Pancreas (tissue), 10 donors: ENCODE data around the gene NTHL1. TPM values are rescaled to one million over a fixed set of nuclear protein-coding genes. Genes with fewer than 3 reads are reported as not detected.

ENCODE experiments used
- ATAC-seq, 4 donors: fragments of 200-7000 bp; cut with Tn5 transposase; one replicate each; pipeline versions ENCODE4 v1.8.0 to v1.9.1; 2020; ENCODE audit warnings: mild to moderate bottlenecking in 4 of 4, moderate library complexity in 4 of 4
- DNase-seq, 6 donors: peaks; one replicate each; pipeline ENCODE4 v3.0.0-alpha.2; 2020
- FAIRE-seq: peaks from 2 replicates; lab custom pipeline; 2012; peaks lifted over from hg19 to GRCh38; lab: Jason Lieb, UNC
- H3K27ac ChIP-seq, 4 donors: fragments of 200-600 bp; sonication (generic); 1 replicate in 3 of 4; 2 replicates in 1 of 4; pipeline versions ENCODE4 v1.5.0 to v1.8.0; 2020
- H3K27me3 ChIP-seq, 4 donors: fragments of 200-600 bp; one replicate each; pipeline ENCODE4 v1.8.0; 2021
- H3K36me3 ChIP-seq, 3 donors: fragments of 200-600 bp; sonication (generic) in 1 of 3; one replicate each; pipeline versions ENCODE4 v1.5.0 to v1.8.0; 2020 to 2021
- H3K4me1 ChIP-seq, 3 donors: fragments of 200-600 bp; one replicate each; pipeline ENCODE4 v1.8.0; 2021
- H3K4me3 ChIP-seq, 4 donors: fragments of 200-600 bp; sonication (generic) in 2 of 4; one replicate each; pipeline versions ENCODE4 v1.5.0 to v1.8.0; 2020 to 2021
- H3K9me3 ChIP-seq, 4 donors: fragments of 200-600 bp; one replicate each; pipeline ENCODE4 v1.8.0; 2021
- WGBS, 2 donors: extraction: QIAGEN DNeasy Blood & Tissue Kit; methylation state at CpG; one replicate each; pipeline ENCODE4 v1.1.7; 2013; 5-methylcytosine and 5-hydroxymethylcytosine counted together
- intact Hi-C, 3 donors: fragments of 100-400 bp; cut with DNase I; formaldehyde crosslinking; loops; one replicate each; pipeline versions ENCODE4 v1.11.1 to v1.14.2; 2022
- polyA plus RNA-seq, 2 donors: library from polyadenylated mRNA; stranded (reverse); fragments of 200-250 nt; gene quantifications; one replicate each; pipeline ENCODE4 v1.2.3, GENCODE V29; 2013
- total RNA-seq, 6 donors: library from RNA; stranded (reverse); fragmentation: NEBNext Ultra II Directional in 4 of 6; extraction: Animal tissue kit (Norgen Biotek cat#: 25700) in 4 of 6; gene quantifications; one replicate each; pipeline versions ENCODE4 v1.2.1 to v1.2.4, GENCODE V29; 2021 to 2023
- TF ChIP-seq, protein P1 (sequence below), 4 donors: fragments of 200-600 bp; sonication (generic) in 3 of 4; IDR thresholded peaks; one replicate each; pipeline versions ENCODE4 v1.5.0 to v1.8.0; 2021; ENCODE audit warnings: antibody characterized with exemption in 4 of 4
- donor health status: healthy with polysubstance abuse.
- donor health status: DM: no; HTN: no; CAD: no; lungs with moderate emphysema.
- donor health status: DM: no; HTN: no; CAD: no.
- donor health status: control.
- donor health status: control.
- donor health status: Bipolar disorder and iron deficiency.
- donor health status: DM: yes; HTN: yes; CAD: no.
- donor health status: DM: no; HTN: no; CAD: no.
- donor health status: DM: no; HTN: no; CAD: no.
- donor health status: DM: yes; HTN: yes; CAD: no.

Gene NTHL1
- total and polyA plus RNA-seq, 8 donors = 5.2 to 22.8 (median 8.9) TPM

DNA sequence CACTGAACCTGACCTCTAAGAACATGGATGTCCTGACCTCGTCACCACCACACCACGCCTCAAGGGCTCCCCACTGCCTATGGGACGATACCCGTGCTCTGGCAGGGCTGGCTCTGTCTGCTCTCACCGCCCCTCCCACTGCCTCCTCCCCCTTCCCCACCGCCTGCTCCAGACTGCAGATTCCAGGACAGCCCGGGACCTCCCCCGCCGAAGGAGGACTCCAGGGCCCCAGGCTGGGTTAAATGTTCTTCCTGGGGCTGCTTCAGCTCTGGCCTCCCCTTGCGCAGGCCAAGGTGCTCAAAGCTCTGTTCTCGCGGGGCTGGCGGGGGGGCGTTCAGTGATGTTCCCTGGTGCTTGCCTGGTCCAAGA, 24.9 kb downstream of the NTHL1 start:
- H3K36me3 ChIP-seq = no peaks in the 10 kb centered on the region
- WGBS, 2 donors = 3 to 4% methylated on average over 14 of the region's 14 CpGs
- no peaks in the 10 kb centered on the region for H3K9me3 ChIP-seq
- ATAC-seq (peak; percentile 22 to 35 (median 28)), DNase-seq (peak in 2 of 6 donors; percentile 63 to 79), FAIRE-seq (no peak)
- intact Hi-C loops = loop anchor here in 1 of 3 donors (5.0 kb wide), 1 partner anchor 120 kb away; no protein-coding TSS in a partner anchor
- peaks cover 0 to 10% (median 4%) of the 10 kb centered on the region in 3 donors for H3K4me1 ChIP-seq
- TF ChIP-seq, protein P1, sequence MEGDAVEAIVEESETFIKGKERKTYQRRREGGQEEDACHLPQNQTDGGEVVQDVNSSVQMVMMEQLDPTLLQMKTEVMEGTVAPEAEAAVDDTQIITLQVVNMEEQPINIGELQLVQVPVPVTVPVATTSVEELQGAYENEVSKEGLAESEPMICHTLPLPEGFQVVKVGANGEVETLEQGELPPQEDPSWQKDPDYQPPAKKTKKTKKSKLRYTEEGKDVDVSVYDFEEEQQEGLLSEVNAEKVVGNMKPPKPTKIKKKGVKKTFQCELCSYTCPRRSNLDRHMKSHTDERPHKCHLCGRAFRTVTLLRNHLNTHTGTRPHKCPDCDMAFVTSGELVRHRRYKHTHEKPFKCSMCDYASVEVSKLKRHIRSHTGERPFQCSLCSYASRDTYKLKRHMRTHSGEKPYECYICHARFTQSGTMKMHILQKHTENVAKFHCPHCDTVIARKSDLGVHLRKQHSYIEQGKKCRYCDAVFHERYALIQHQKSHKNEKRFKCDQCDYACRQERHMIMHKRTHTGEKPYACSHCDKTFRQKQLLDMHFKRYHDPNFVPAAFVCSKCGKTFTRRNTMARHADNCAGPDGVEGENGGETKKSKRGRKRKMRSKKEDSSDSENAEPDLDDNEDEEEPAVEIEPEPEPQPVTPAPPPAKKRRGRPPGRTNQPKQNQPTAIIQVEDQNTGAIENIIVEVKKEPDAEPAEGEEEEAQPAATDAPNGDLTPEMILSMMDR (IDR thresholded peaks at IDR 0.05) = no peak
- no peak overlapping the region for H3K27ac ChIP-seq
- H3K27me3 ChIP-seq = peaks cover 0 to 7% (median 0%) of the 10 kb centered on the region in 4 donors
- peak overlapping the region in 2 of 4 donors; percentile 34 to 36 for H3K4me3 ChIP-seq

DNA sequence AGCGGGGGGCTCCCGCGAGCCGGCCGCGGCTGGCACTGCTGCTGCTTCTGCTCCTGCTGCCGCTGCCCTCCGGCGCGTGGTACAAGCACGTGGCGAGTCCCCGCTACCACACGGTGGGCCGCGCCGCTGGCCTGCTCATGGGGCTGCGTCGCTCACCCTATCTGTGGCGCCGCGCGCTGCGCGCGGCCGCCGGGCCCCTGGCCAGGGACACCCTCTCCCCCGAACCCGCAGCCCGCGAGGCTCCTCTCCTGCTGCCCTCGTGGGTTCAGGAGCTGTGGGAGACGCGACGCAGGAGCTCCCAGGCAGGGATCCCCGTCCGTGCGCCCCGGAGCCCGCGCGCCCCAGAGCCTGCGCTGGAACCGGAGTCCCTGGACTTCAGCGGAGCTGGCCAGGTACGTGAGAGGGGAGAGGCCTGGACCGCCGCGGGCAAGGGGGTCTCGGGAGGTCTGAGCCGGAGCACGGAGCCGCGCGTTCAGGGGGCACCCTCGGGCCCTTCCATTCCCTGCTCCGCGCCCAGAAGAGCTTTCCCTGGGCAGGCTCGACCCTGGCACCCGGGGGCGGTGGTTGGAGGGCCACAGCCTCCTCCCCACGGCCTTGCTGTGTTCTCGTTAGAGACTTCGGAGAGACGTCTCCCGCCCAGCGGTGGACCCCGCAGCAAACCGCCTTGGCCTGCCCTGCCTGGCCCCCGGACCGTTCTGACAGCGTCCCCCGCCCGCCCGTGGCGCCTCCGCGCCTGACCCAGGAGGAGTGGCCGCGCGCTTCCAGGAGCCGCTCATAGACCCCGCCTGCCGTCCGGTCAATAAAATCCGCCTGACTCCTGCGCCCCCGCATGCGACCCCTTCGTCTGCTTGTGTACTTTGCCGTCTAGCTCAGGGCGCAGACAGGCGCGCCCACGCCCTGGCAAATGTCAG, 27.5 kb downstream of the NTHL1 start:
- Histone ChIP-seq H3K27ac (no peak overlapping the region), H3K27me3 (peaks cover 0 to 7% (median 0%) of the 10 kb centered on the region in 4 donors), H3K4me3 (peak overlapping the region in 1 of 4 donors; percentile 14), H3K4me1 (peaks cover 0 to 10% (median 4%) of the 10 kb centered on the region in 3 donors), H3K36me3 (no peaks in the 10 kb centered on the region), H3K9me3 (no peaks in the 10 kb centered on the region)
- ATAC-seq (no peak), FAIRE-seq (no peak), DNase-seq (peak in 1 of 6 donors; percentile 77)
- 2 to 3% methylated on average over 89 to 96 of the region's 96 CpGs for WGBS, 2 donors
- intact Hi-C loops = loop anchor here in 1 of 3 donors (5.0 kb wide), 1 partner anchor 122 kb away; no protein-coding TSS in a partner anchor
- TF ChIP-seq, protein P1 (IDR thresholded peaks at IDR 0.05) = no peak

DNA sequence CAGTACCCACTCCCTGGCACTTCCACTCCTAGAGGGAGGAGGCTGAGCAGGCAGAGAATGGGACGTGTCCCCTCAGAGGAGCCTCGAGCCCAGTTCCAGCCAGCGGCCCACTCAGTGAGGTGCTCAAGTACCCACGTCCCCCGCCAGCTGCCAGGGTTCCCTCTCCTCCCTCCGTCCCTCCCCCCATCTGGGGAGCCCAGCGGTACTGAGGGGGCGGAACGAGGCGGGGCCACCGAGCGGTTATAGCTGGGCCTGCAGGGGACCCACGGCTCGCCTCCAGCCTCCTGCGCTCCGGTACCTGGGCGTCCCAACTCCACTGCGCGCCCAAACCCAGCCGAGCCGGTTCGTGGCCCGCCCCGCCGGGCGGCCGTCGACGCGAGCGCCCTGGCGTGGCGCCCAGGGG, 28.1 kb downstream of the NTHL1 start, which contains the start of gene NPW:
TSS of gene NPW (plus strand) at position 268 of the 403 bp plus-strand sequence.
- DNase-seq (peak in 2 of 6 donors; percentile 28 to 68), FAIRE-seq (no peak), ATAC-seq (no peak)
- Histone ChIP-seq H3K27ac (no peak within 1 kb of the TSS), H3K9me3 (no peaks in the 10 kb centered on the region), H3K36me3 (no peaks in the 10 kb centered on the region), H3K4me1 (peaks cover 0 to 10% (median 4%) of the 10 kb centered on the region in 3 donors), H3K27me3 (peaks cover 0 to 7% (median 0%) of the 10 kb centered on the region in 4 donors), H3K4me3 (peak within 1 kb of the TSS in 1 of 4 donors; percentile 14)
- 2% methylated on average over 22 to 33 of the region's 33 CpGs for WGBS, 2 donors
- TF ChIP-seq, protein P1 (IDR thresholded peaks at IDR 0.05) = no peak
- intact Hi-C loops = no loop called here

DNA sequence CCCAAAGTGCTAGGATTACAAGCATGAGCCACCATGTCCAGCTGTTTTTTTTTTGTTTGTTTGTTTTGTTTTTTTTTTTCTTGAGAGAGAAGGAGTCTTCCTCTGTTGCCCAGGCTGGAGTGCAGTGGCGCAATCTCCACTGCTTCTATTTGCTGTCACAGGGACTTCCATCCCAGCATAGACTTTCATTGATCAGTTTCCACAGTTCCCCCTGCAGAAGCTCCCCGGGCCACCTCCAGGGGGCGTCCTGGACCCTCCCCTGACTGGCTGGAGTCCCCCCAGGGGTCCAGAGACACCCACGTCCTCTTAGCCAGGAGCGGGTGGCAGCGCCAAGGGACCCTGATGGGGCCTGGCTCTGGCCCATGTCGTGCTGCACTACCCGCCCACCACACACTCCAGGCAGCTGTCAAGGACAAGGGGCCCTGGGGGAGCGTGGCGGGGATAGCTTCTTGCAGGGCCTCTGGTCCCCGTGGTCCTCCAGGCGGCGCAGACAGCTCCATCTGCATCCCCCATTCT, 31.2 kb downstream of the NTHL1 start:
- FAIRE-seq = no peak
- H3K27ac ChIP-seq = no peak overlapping the region
- H3K9me3 ChIP-seq = no peaks in the 10 kb centered on the region
- intact Hi-C loops = no loop called here
- H3K4me3 ChIP-seq = no peak overlapping the region
- peaks cover 0 to 7% (median 0%) of the 10 kb centered on the region in 4 donors for H3K27me3 ChIP-seq
- TF ChIP-seq, protein P1 (IDR thresholded peaks at IDR 0.05) = no peak
- DNase-seq = peak in 1 of 6 donors; percentile 47
- no peaks in the 10 kb centered on the region for H3K36me3 ChIP-seq
- peaks cover 0 to 10% (median 4%) of the 10 kb centered on the region in 3 donors for H3K4me1 ChIP-seq
- ATAC-seq = no peak
- 49 to 50% methylated on average over 13 of the region's 13 CpGs for WGBS, 2 donors
